Measurements from ENCODE around the gene GPR39.

The GPR39 gene

GRCh38 chr2:132384491-132385151 lies 32.0 kb upstream of the GPR39 start:
- TF ChIP-seq, protein P1, sequence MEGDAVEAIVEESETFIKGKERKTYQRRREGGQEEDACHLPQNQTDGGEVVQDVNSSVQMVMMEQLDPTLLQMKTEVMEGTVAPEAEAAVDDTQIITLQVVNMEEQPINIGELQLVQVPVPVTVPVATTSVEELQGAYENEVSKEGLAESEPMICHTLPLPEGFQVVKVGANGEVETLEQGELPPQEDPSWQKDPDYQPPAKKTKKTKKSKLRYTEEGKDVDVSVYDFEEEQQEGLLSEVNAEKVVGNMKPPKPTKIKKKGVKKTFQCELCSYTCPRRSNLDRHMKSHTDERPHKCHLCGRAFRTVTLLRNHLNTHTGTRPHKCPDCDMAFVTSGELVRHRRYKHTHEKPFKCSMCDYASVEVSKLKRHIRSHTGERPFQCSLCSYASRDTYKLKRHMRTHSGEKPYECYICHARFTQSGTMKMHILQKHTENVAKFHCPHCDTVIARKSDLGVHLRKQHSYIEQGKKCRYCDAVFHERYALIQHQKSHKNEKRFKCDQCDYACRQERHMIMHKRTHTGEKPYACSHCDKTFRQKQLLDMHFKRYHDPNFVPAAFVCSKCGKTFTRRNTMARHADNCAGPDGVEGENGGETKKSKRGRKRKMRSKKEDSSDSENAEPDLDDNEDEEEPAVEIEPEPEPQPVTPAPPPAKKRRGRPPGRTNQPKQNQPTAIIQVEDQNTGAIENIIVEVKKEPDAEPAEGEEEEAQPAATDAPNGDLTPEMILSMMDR (IDR thresholded peaks at IDR 0.05): no peak
- H3K27ac ChIP-seq: no peak overlapping the region
- H3K79me2 ChIP-seq: no peaks in the 10 kb centered on the region
- H2AFZ ChIP-seq: no peak overlapping the region
- H3K4me2 ChIP-seq (ENCODE audit: low read length): no peak overlapping the region
- H3K9ac ChIP-seq: no peak overlapping the region
- no peak overlapping the region for H3K4me3 ChIP-seq (ENCODE audit: low read depth, low read length)
- no peaks in the 10 kb centered on the region for H3K4me1 ChIP-seq
- H3K36me3 ChIP-seq (ENCODE audit: control insufficient read depth, insufficient read depth, low read length): no peaks in the 10 kb centered on the region
- no peaks in the 10 kb centered on the region for H3K9me3 ChIP-seq (ENCODE audit: control insufficient read depth, low read length)
- no peaks in the 10 kb centered on the region for H3K27me3 ChIP-seq (ENCODE audit: control insufficient read depth, insufficient read depth, low read length)

DNA sequence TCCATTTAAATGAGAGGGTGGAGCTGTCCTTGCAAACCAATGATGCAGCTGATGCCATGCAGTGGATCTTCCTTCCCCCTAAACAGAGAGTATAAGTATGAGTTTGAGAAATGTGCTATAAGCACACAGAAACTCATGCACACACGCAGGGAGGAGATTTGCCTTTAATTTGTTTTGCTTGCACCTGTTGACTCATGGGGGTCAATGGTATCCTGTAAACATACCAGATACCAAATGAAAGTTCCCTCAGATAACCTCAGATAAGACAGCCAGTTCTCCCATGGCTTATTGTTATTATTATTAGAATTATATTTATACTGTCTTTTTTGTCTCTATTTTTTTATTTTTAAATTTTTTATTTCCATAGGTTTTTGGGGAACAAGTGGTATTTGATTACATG lies 29.5 kb upstream of the GPR39 start:
- H3K9ac ChIP-seq: no peak overlapping the region
- H3K4me2 ChIP-seq (ENCODE audit: low read length): no peak overlapping the region
- no peaks in the 10 kb centered on the region for H3K79me2 ChIP-seq
- H3K4me1 ChIP-seq: no peaks in the 10 kb centered on the region
- H3K27me3 ChIP-seq (ENCODE audit: control insufficient read depth, insufficient read depth, low read length): no peaks in the 10 kb centered on the region
- no peak overlapping the region for H3K4me3 ChIP-seq (ENCODE audit: low read depth, low read length)
- TF ChIP-seq, protein P1 (IDR thresholded peaks at IDR 0.05): no peak
- no peaks in the 10 kb centered on the region for H3K9me3 ChIP-seq (ENCODE audit: control insufficient read depth, low read length)
- no peak overlapping the region for H2AFZ ChIP-seq
- no peak overlapping the region for H3K27ac ChIP-seq
- no peaks in the 10 kb centered on the region for H3K36me3 ChIP-seq (ENCODE audit: control insufficient read depth, insufficient read depth, low read length)

DNA sequence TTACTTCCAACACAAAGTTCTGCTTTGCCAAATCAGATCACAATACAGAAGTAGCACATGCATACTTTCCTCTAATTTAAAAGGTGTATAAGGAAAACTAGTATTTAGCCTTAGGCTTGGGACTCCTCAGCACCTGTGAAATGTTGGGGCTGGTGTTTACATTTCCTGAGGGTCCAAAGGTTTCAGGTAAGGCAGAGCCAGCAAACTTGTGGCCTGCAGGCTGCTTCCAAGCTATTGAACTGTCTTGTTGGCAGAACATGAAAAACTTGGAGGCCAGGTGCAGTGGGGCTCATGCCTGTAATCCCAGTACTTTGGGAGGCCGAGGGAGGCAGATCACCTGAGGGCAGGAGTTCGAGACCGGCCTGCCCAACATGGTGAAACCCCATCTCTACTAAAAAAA lies 26.5 kb upstream of the GPR39 start:
- Histone ChIP-seq H3K4me1 (no peaks in the 10 kb centered on the region), H3K27ac (no peak overlapping the region), H3K4me2 (ENCODE audit: low read length) (no peak overlapping the region), H3K9me3 (ENCODE audit: control insufficient read depth, low read length) (no peaks in the 10 kb centered on the region), H3K9ac (no peak overlapping the region), H3K79me2 (no peaks in the 10 kb centered on the region), H2AFZ (no peak overlapping the region), H3K36me3 (ENCODE audit: control insufficient read depth, insufficient read depth, low read length) (no peaks in the 10 kb centered on the region), H3K4me3 (ENCODE audit: low read depth, low read length) (no peak overlapping the region), H3K27me3 (ENCODE audit: control insufficient read depth, insufficient read depth, low read length) (no peaks in the 10 kb centered on the region)
- TF ChIP-seq, protein P1 (IDR thresholded peaks at IDR 0.05): no peak

- H3K4me2 ChIP-seq (ENCODE audit: low read length): no peak overlapping the region
- no peak overlapping the region for H3K9ac ChIP-seq
- no peaks in the 10 kb centered on the region for H3K4me1 ChIP-seq
- no peaks in the 10 kb centered on the region for H3K79me2 ChIP-seq
- H2AFZ ChIP-seq: no peak overlapping the region
- H3K27ac ChIP-seq: no peak overlapping the region
- H3K36me3 ChIP-seq (ENCODE audit: control insufficient read depth, insufficient read depth, low read length): no peaks in the 10 kb centered on the region
- H3K27me3 ChIP-seq (ENCODE audit: control insufficient read depth, insufficient read depth, low read length): no peaks in the 10 kb centered on the region
- H3K9me3 ChIP-seq (ENCODE audit: control insufficient read depth, low read length): no peaks in the 10 kb centered on the region
- no peak overlapping the region for H3K4me3 ChIP-seq (ENCODE audit: low read depth, low read length)
- TF ChIP-seq, protein P1 (IDR thresholded peaks at IDR 0.05): no peak
Measured at GRCh38 chr2:132391378-132391777, 25.2 kb upstream of the GPR39 start.

- Histone ChIP-seq H3K36me3 (ENCODE audit: control insufficient read depth, insufficient read depth, low read length) (no peaks in the 10 kb centered on the region), H3K4me2 (ENCODE audit: low read length) (no peak overlapping the region), H3K27ac (no peak overlapping the region), H3K79me2 (no peaks in the 10 kb centered on the region), H3K27me3 (ENCODE audit: control insufficient read depth, insufficient read depth, low read length) (no peaks in the 10 kb centered on the region), H3K4me3 (ENCODE audit: low read depth, low read length) (no peak overlapping the region), H3K9me3 (ENCODE audit: control insufficient read depth, low read length) (no peaks in the 10 kb centered on the region), H2AFZ (no peak overlapping the region), H3K4me1 (no peaks in the 10 kb centered on the region), H3K9ac (no peak overlapping the region)
- TF ChIP-seq, protein P1 (IDR thresholded peaks at IDR 0.05): no peak
Measured at GRCh38 chr2:132392221-132392620, 24.4 kb upstream of the GPR39 start.
